GM13977 (cell line): ENCODE data around the gene WFDC1.

Experiments
- DNase-seq: peaks from one replicate; pipeline ENCODE4 v3.0.0; 2012; ENCODE audit warnings: low spot score
- CTCF ChIP-seq: IDR thresholded peaks from 2 replicates; pipeline ENCODE4 v1.5.1; 2012; ENCODE audit warnings: mild to moderate bottlenecking, control low read depth; ENCODE audit not compliant: insufficient read depth; ENCODE audit errors: extremely low read depth, missing control alignments
- in situ Hi-C: fragments of 300-500 bp; cut with MboI; formaldehyde crosslinking; loops from one replicate; pipeline ENCODE4 v1.12.0; 2022; ENCODE audit warnings: low sequenced_read_pairs, low pct_unique_long_range_greater_than_20kb, mixed read lengths, inconsistent platforms; ENCODE audit not compliant: unreplicated experiment

WFDC1 gene

GRCh38 chr16:84350685-84351400 is 56.2 kb downstream of the WFDC1 start:
- DNase-seq, result no peak
- in situ Hi-C loops, result no loop called here
- TF ChIP-seq CTCF, result no peak

DNA sequence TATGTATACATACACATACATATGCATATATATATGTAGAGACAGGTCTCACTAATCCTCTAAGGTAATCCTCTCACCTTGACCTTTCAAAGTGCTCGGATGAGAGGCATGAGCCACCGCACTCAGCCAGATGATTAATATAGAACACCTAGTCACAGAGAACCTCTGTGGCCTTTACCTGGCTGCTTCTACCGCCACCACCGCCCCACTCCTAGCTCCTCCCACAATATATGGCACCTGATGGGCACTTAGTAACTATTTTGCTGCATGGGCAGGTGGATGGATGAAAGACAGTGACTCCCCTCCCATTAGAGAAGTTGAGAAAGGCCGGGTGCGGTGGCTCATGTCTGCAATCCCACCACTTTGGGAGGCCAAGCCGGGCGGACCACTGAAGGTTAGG is 57.0 kb downstream of the WFDC1 start:
- in situ Hi-C loops, result no loop called here
- no peak for DNase-seq
- no peak for TF ChIP-seq CTCF

- in situ Hi-C loops, result no loop called here
- no peak for TF ChIP-seq CTCF
- no peak for DNase-seq
Measured at GRCh38 chr16:84354306-84354705, 59.6 kb downstream of the WFDC1 start.

GRCh38 chr16:84355149-84355548 is 60.5 kb downstream of the WFDC1 start:
- no peak for TF ChIP-seq CTCF
- in situ Hi-C loops, result no loop called here
- no peak for DNase-seq

- in situ Hi-C loops, result no loop called here
- no peak for DNase-seq
- no peak for TF ChIP-seq CTCF
Measured at GRCh38 chr16:84356176-84356575, 61.5 kb downstream of the WFDC1 start.

- no peak for DNase-seq
- in situ Hi-C loops, result no loop called here
Measured at GRCh38 chr16:84356591-84357116, 62.0 kb downstream of the WFDC1 start.

More at GRCh38 chr16:84356591-84357116, 62.0 kb downstream of the WFDC1 start:
- no peak for TF ChIP-seq CTCF
